Testis (tissue), 2 donors: ENCODE results near the gene NEO1.

Experiments used
- CTCF ChIP-seq, 3 experiments: fragments of 450-650 bp in 2 of 3; fragments of 200-600 bp in 1 of 3; sonication (generic) in 1 of 3; IDR thresholded peaks; one replicate each; pipeline ENCODE4 v1.5.1; 2016 to 2019; ENCODE audit warnings: antibody characterized with exemption in 3 of 3, mild to moderate bottlenecking in 2 of 3, moderate library complexity in 1 of 3
- POLR2A ChIP-seq: fragments of 450-650 bp; IDR thresholded peaks from one replicate; pipeline ENCODE4 v1.6.1; 2017; ENCODE audit warnings: antibody characterized with exemption, mild to moderate bottlenecking, moderate library complexity

DNA sequence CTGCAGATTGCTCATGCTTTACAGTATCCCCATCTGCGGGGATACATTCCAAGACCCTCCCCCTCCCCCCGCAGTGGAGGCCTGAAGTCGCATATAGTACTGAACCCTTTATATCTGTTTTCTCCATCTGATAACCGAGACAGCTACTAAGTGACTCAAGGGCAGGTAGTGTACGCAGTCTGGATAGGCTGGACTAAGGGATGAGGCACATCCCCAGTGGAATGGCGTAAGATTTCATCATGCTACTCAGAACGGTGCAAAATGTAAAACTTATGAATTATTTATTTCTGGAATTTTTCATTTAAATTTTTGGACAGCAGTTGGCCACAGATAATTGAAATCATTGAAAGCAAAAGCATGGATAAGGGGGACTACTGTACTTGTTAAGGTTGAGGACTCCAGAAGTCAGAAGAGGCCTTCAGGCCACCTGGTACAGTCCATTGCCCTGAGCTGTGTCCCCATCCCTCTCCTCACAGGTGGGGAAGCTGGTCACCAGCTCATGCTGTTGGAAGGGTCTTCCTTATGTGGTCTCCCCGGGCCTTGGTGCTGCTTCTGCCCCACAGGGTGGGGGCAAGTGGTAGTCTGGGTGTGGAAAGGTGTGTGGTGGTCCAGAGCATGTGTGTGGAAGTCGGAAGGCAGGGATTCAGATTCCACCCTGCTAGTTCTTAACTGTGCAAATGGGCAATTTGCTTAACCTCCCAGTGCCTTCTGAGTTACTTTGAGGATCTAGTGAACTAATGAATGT, 244.5 kb downstream of the NEO1 start:
- no peak for TF ChIP-seq CTCF (IDR thresholded peaks at IDR 0.05)
- TF ChIP-seq POLR2A, result no peak
